22Rv1 (cell line): Measurements from ENCODE around the gene COA3.

Experiments
- ZFX ChIP-seq: fragments of 450-650 bp; IDR thresholded peaks from 2 replicates; pipeline ENCODE4 v1.6.1; 2017; ENCODE audit warnings: antibody characterized with exemption, borderline replicate concordance
- TF ChIP-seq, protein P1 (sequence below): fragments of 450-650 bp; IDR thresholded peaks from 2 replicates; pipeline ENCODE4 v1.5.1; 2017; ENCODE audit warnings: mild to moderate bottlenecking

DNA sequence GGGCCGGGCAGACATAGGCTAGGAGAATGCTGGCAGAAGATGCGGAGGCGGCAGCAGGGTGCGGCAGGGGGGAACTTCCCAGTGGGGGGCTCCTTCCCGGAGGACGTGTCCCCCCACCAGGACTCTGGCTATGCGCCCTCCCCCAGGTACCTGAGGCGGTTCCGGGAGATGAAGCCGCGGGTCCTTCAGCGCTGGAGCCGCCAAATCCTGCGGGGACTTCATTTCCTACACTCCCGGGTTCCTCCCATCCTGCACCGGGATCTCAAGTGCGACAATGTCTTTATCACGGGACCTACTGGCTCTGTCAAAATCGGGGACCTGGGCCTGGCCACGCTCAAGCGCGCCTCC is 14.7 kb downstream of the COA3 start:
- TF ChIP-seq, protein P1, sequence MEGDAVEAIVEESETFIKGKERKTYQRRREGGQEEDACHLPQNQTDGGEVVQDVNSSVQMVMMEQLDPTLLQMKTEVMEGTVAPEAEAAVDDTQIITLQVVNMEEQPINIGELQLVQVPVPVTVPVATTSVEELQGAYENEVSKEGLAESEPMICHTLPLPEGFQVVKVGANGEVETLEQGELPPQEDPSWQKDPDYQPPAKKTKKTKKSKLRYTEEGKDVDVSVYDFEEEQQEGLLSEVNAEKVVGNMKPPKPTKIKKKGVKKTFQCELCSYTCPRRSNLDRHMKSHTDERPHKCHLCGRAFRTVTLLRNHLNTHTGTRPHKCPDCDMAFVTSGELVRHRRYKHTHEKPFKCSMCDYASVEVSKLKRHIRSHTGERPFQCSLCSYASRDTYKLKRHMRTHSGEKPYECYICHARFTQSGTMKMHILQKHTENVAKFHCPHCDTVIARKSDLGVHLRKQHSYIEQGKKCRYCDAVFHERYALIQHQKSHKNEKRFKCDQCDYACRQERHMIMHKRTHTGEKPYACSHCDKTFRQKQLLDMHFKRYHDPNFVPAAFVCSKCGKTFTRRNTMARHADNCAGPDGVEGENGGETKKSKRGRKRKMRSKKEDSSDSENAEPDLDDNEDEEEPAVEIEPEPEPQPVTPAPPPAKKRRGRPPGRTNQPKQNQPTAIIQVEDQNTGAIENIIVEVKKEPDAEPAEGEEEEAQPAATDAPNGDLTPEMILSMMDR: no peak
- no peak for TF ChIP-seq ZFX
